HEK293T (cell line): ENCODE data around the gene DUS1L.

Source experiments
- CTCF ChIA-PET: fragments of 350-600 bp; formaldehyde crosslinking; extraction: SDS; loops from one replicate; lab custom pipeline; 2021; ENCODE audit warnings: antibody characterized with exemption, inconsistent platforms; lab: Yijun Ruan, JAX
- POLR2A ChIA-PET: fragments of 350-600 bp; formaldehyde crosslinking; extraction: SDS; loops from one replicate; lab custom pipeline; 2020; ENCODE audit warnings: antibody characterized with exemption, inconsistent platforms; lab: Yijun Ruan, JAX
- DNase-seq: peaks from one replicate; pipeline ENCODE4 v3.0.0; 2012; ENCODE audit warnings: mixed read lengths; ENCODE audit errors: extremely low spot score
- ARNT ChIP-seq: fragments of 450-650 bp; IDR thresholded peaks from 2 replicates; pipeline ENCODE4 v1.6.1; 2017; ENCODE audit warnings: mild to moderate bottlenecking
- BHLHE40 ChIP-seq: fragments of 450-650 bp; IDR thresholded peaks from 2 replicates; pipeline ENCODE4 v1.6.1; 2016; ENCODE audit warnings: mild to moderate bottlenecking, moderate library complexity, borderline replicate concordance
- CTBP1 ChIP-seq: fragments of 450-650 bp; IDR thresholded peaks from 2 replicates; pipeline ENCODE4 v1.6.1; 2016; ENCODE audit warnings: borderline replicate concordance
- ELF4 ChIP-seq: fragments of 450-650 bp; IDR thresholded peaks from 2 replicates; pipeline ENCODE4 v1.6.1; 2017; ENCODE audit warnings: antibody characterized with exemption
- FOXK2 ChIP-seq: fragments of 450-650 bp; IDR thresholded peaks from 2 replicates; pipeline ENCODE4 v1.6.1; 2016; ENCODE audit warnings: mild to moderate bottlenecking
- FOXM1 ChIP-seq: fragments of 450-650 bp; IDR thresholded peaks from 2 replicates; pipeline ENCODE4 v1.6.1; 2017; ENCODE audit warnings: mild to moderate bottlenecking, borderline replicate concordance
- HDGF ChIP-seq: fragments of 450-650 bp; IDR thresholded peaks from 2 replicates; pipeline ENCODE4 v1.6.1; 2017; ENCODE audit warnings: antibody characterized with exemption, borderline replicate concordance
- L3MBTL2 ChIP-seq: fragments of 450-650 bp; conservative IDR thresholded peaks from 2 replicates; pipeline ENCODE4 v1.6.1; 2016; ENCODE audit warnings: mild to moderate bottlenecking
- LEF1 ChIP-seq: fragments of 450-650 bp; IDR thresholded peaks from 2 replicates; pipeline ENCODE4 v1.6.1; 2017; ENCODE audit warnings: mild to moderate bottlenecking, borderline replicate concordance
- NFRKB ChIP-seq: fragments of 450-650 bp; IDR thresholded peaks from 2 replicates; pipeline ENCODE4 v1.6.1; 2016; ENCODE audit warnings: mild to moderate bottlenecking, moderate library complexity
- PKNOX1 ChIP-seq: fragments of 450-650 bp; IDR thresholded peaks from 2 replicates; pipeline ENCODE4 v1.6.1; 2016
- SP1 ChIP-seq: fragments of 450-650 bp; IDR thresholded peaks from 2 replicates; pipeline ENCODE4 v1.6.1; 2017
- SUZ12 ChIP-seq: fragments of 450-650 bp; IDR thresholded peaks from 2 replicates; pipeline ENCODE4 v1.6.1; 2016; ENCODE audit warnings: mild to moderate bottlenecking
- TARDBP ChIP-seq: fragments of 450-650 bp; IDR thresholded peaks from 2 replicates; pipeline ENCODE4 v1.6.1; 2016
- ZNF384 ChIP-seq: fragments of 450-650 bp; IDR thresholded peaks from 2 replicates; pipeline ENCODE4 v1.6.1; 2016

The DUS1L gene

GRCh38 chr17:82029391-82029790, 36.2 kb downstream of the DUS1L start:
- no peak for DNase-seq
- TF ChIP-seq FOXM1 (no peak), PKNOX1 (no peak), ZNF384 (no peak), ELF4 (no peak), NFRKB (no peak), HDGF (no peak), SUZ12 (no peak)
- POLR2A ChIA-PET = interaction anchor here (0.7 to 1.9 kb wide), 6 partner anchors 8 to 69 kb away, joined by 3 to 13 read pairs (median 3); partner anchors contain the start of genes DCXR and DUS1L
- CTCF ChIA-PET = interaction anchor here (1.2 to 2.2 kb wide), 2 partner anchors 77 to 125 kb away, joined by 4 to 13 read pairs; no protein-coding TSS in a partner anchor

GRCh38 chr17:82028966-82029365, 36.6 kb downstream of the DUS1L start:
- ChIA-PET POLR2A (interaction anchor here (0.7 to 1.9 kb wide), 6 partner anchors 9 to 263 kb away, joined by 3 to 13 read pairs (median 3); partner anchors contain the start of genes DCXR and DUS1L), CTCF (interaction anchor here (1.2 to 2.2 kb wide), 2 partner anchors 77 to 126 kb away, joined by 4 to 13 read pairs; no protein-coding TSS in a partner anchor)
- TF ChIP-seq SUZ12 (no peak), L3MBTL2 (no peak), HDGF (no peak), BHLHE40 (no peak), TARDBP (no peak), ZNF384 (no peak), ELF4 (no peak), FOXM1 (no peak)
- no peak for DNase-seq

GRCh38 chr17:82028246-82028645, 37.4 kb downstream of the DUS1L start:
- POLR2A ChIA-PET = interaction anchor here (0.9 to 1.3 kb wide), 2 partner anchors 68 to 264 kb away, joined by 3 read pairs; no protein-coding TSS in a partner anchor
- DNase-seq = no peak
- CTCF ChIA-PET = interaction anchor here (0.8 kb wide), 1 partner anchor 126 kb away, joined by 3 read pairs; no protein-coding TSS in a partner anchor
- no peak for TF ChIP-seq SUZ12
- no peak for TF ChIP-seq HDGF
- no peak for TF ChIP-seq FOXM1
- TF ChIP-seq ELF4 = no peak
- no peak for TF ChIP-seq L3MBTL2
- no peak for TF ChIP-seq TARDBP
- TF ChIP-seq SP1 = no peak
- no peak for TF ChIP-seq LEF1

- no peak for DNase-seq
- POLR2A ChIA-PET = interaction anchor here (1.0 to 1.2 kb wide), 2 partner anchors 12 to 154 kb away, joined by 3 to 4 read pairs; partner anchors contain the start of gene DCXR
- TF ChIP-seq ELF4 (no peak), ARNT (no peak)
- CTCF ChIA-PET = interaction anchor here (1.2 kb wide), 1 partner anchor 12 kb away, joined by 3 read pairs; the partner anchor contains the start of gene DCXR
Observed at GRCh38 chr17:82025401-82026107, 40.0 kb downstream of the DUS1L start.

- ChIA-PET CTCF (interaction anchor here (1.2 kb wide), 1 partner anchor 13 kb away, joined by 3 read pairs; the partner anchor contains the start of gene DCXR), POLR2A (interaction anchor here (1.2 to 3.7 kb wide), 2 partner anchors 13 to 153 kb away, joined by 3 to 22 read pairs; partner anchors contain the start of gene DCXR)
- no peak for TF ChIP-seq ZNF384
- TF ChIP-seq FOXM1 = no peak
- TF ChIP-seq ELF4 = no peak
- no peak for TF ChIP-seq CTBP1
- no peak for TF ChIP-seq HDGF
- no peak for TF ChIP-seq NFRKB
- TF ChIP-seq FOXK2 = no peak
- no peak for TF ChIP-seq PKNOX1
- no peak for TF ChIP-seq ARNT
- TF ChIP-seq BHLHE40 = no peak
- no peak for DNase-seq
Observed at GRCh38 chr17:82024859-82025258, 40.7 kb downstream of the DUS1L start.

GRCh38 chr17:82023447-82024241, 42.0 kb downstream of the DUS1L start:
- no peak for DNase-seq

More at GRCh38 chr17:82023447-82024241, 42.0 kb downstream of the DUS1L start:
- TF ChIP-seq LEF1 (no peak), L3MBTL2 (peak; percentile 65), ARNT (no peak), FOXM1 (no peak), HDGF (no peak), FOXK2 (no peak), NFRKB (no peak)
- CTCF ChIA-PET = interaction anchor here (2.6 to 4.4 kb wide), 2 partner anchors 14 to 64 kb away, joined by 17 to 34 read pairs; partner anchors contain the start of genes DCXR and NOTUM
- POLR2A ChIA-PET = interaction anchor here (0.7 to 3.7 kb wide), 15 partner anchors 12 to 340 kb away, joined by 3 to 22 read pairs (median 5); partner anchors contain the start of genes ARL16, ASPSCR1, DCXR and GPS1
